A549 (cell line): ENCODE data around the gene NRAP. TPM values are rescaled to one million over a fixed set of nuclear protein-coding genes. Genes with fewer than 3 reads are reported as not detected.

ENCODE experiments used
- ATAC-seq, 2 experiments: fragments of 200-7000 bp in 1 of 2; fragments of >200 bp in 1 of 2; cut with Nextera tagmentation in 1 of 2; cut with Tn5 transposase in 1 of 2; 3 replicates each; pipeline versions ENCODE4 v1.8.0 to v1.9.1; 2018 to 2020; ENCODE audit warnings: mild to moderate bottlenecking in 1 of 2, moderate library complexity in 1 of 2
- CTCF ChIA-PET: fragments of 300-600 bp; sonication (Branson Sonifier 250); formaldehyde crosslinking; extraction: SDS; loops from one replicate; lab custom pipeline; 2021; ENCODE audit warnings: antibody characterized with exemption, inconsistent platforms; lab: Yijun Ruan, JAX
- POLR2A ChIA-PET: fragments of 350-600 bp; formaldehyde crosslinking; extraction: SDS; loops from one replicate; lab custom pipeline; 2021; ENCODE audit warnings: antibody characterized with exemption, inconsistent platforms; lab: Yijun Ruan, JAX
- DNase-seq, 2 experiments: peaks; one replicate each; pipeline versions ENCODE4 v3.0.0 to v3.0.0-alpha.2; 2011 to 2016; ENCODE audit warnings: low read depth in 1 of 2, low spot score in 1 of 2
- FAIRE-seq: peaks from 2 replicates; lab custom pipeline; 2011; peaks lifted over from hg19 to GRCh38; lab: Jason Lieb, UNC
- H3K27ac ChIP-seq, 2 experiments: fragments of >200 bp; sonication (Bioruptor Twin); formaldehyde crosslinking; 3 replicates each; pipeline ENCODE4 v1.5.1; 2016 to 2017
- H3K4me1 ChIP-seq: fragments of >200 bp; sonication (Bioruptor Twin); formaldehyde crosslinking; 3 replicates; pipeline ENCODE4 v1.6.1; 2016
- H3K4me2 ChIP-seq: fragments of >200 bp; sonication (Bioruptor Twin); formaldehyde crosslinking; 3 replicates; pipeline ENCODE4 v1.6.1; 2016
- H3K4me3 ChIP-seq: fragments of >200 bp; sonication (Bioruptor Twin); formaldehyde crosslinking; 3 replicates; pipeline ENCODE4 v1.5.1; 2016
- H3K9me3 ChIP-seq: fragments of >200 bp; sonication (Bioruptor Twin); formaldehyde crosslinking; 3 replicates; pipeline ENCODE4 v1.6.1; 2016
- BCL3 ChIP-seq: fragments of >200 bp; sonication (Bioruptor Twin); formaldehyde crosslinking; IDR thresholded peaks from 3 replicates; pipeline ENCODE4 v1.6.1; 2016
- EHMT2 ChIP-seq: fragments of 200-600 bp; sonication (generic); IDR thresholded peaks from 2 replicates; pipeline ENCODE4 v1.6.1; 2016; ENCODE audit warnings: antibody characterized with exemption, low read depth, mild to moderate bottlenecking, moderate library complexity
- FOSB ChIP-seq: fragments of 250-450 bp; sonication (Bioruptor Pico); IDR thresholded peaks from 2 replicates; pipeline ENCODE4 v1.5.0; 2020; ENCODE audit warnings: mild to moderate bottlenecking, moderate library complexity
- FOSL2 ChIP-seq, 2 experiments: fragments of 450-650 bp in 1 of 2; fragments of >200 bp in 1 of 2; sonication (Bioruptor Twin) in 1 of 2; formaldehyde crosslinking; IDR thresholded peaks; 2 replicates each; pipeline versions ENCODE4 v1.5.0 to v1.6.1; 2016 to 2020; ENCODE audit warnings: mild to moderate bottlenecking in 1 of 2, moderate library complexity in 1 of 2
- HMGXB4 ChIP-seq: fragments of 250-450 bp; sonication (Bioruptor Pico); IDR thresholded peaks from 2 replicates; pipeline ENCODE4 v1.5.0; 2021; ENCODE audit warnings: mild to moderate bottlenecking, moderate library complexity, borderline replicate concordance
- HOXB5 ChIP-seq: fragments of 250-450 bp; sonication (Bioruptor Pico); IDR thresholded peaks from 2 replicates; pipeline ENCODE4 v1.5.0; 2020; ENCODE audit warnings: mild to moderate bottlenecking, moderate library complexity
- KDM1A ChIP-seq: fragments of 200-600 bp; sonication (generic); IDR thresholded peaks from 2 replicates; pipeline ENCODE4 v1.6.1; 2016; ENCODE audit warnings: low read depth, mild to moderate bottlenecking
- MYC ChIP-seq: IDR thresholded peaks from 2 replicates; pipeline ENCODE4 v1.6.1; 2012; ENCODE audit warnings: mild to moderate bottlenecking, inconsistent platforms, low read length, improper control_type of control experiment, borderline replicate concordance
- NPAS2 ChIP-seq: fragments of 250-450 bp; sonication (Bioruptor Pico); IDR thresholded peaks from 2 replicates; pipeline ENCODE4 v1.8.0; 2022; ENCODE audit warnings: mild to moderate bottlenecking, moderate library complexity, borderline replicate concordance
- NR3C1 ChIP-seq: fragments of >200 bp; sonication (Bioruptor Twin); formaldehyde crosslinking; IDR thresholded peaks from 3 replicates; pipeline ENCODE4 v1.6.1; 2017
- RNF2 ChIP-seq: fragments of 200-600 bp; sonication (generic); IDR thresholded peaks from 2 replicates; pipeline ENCODE4 v1.6.1; 2016; ENCODE audit warnings: low read depth, mild to moderate bottlenecking, antibody characterized with exemption, moderate library complexity, borderline replicate concordance
- SREBF2 ChIP-seq: fragments of 450-650 bp; IDR thresholded peaks from 2 replicates; pipeline ENCODE4 v1.6.1; 2014; ENCODE audit warnings: mild to moderate bottlenecking, moderate library complexity
- ZC3H11A ChIP-seq: fragments of 450-650 bp; IDR thresholded peaks from 2 replicates; pipeline ENCODE4 v1.6.1; 2014; ENCODE audit warnings: antibody characterized with exemption, mild to moderate bottlenecking
- WGBS: methylation state at CpG from one replicate; pipeline ENCODE4 v1.1.6; 2017; ENCODE audit errors: missing lambda C conversion rate; 5-methylcytosine and 5-hydroxymethylcytosine counted together
- polyA plus RNA-seq, 4 experiments: library from polyadenylated mRNA; depleted of rRNA in 3 of 4; stranded (reverse); fragments of >200 nt; fragmentation: RNase III in 1 of 4; extraction: RNeasy Plus Mini Kit Qiagen cat#74134 plus additional on column Dnase treatment in 1 of 4; gene quantifications; 2 replicates in 3 of 4; 3 replicates in 1 of 4; pipeline ENCODE4 v1.2.3, GENCODE V29; 2011 to 2017
- TF ChIP-seq, protein P1 (sequence below): fragments of >200 bp; sonication (Bioruptor Twin); formaldehyde crosslinking; IDR thresholded peaks from 3 replicates; pipeline ENCODE4 v1.5.1; 2016
- TF ChIP-seq, protein P2 (sequence below): IDR thresholded peaks from 2 replicates; pipeline ENCODE4 v1.6.1; 2012
- TF ChIP-seq, protein P3 (sequence below): fragments of 200-600 bp; sonication (generic); IDR thresholded peaks from 2 replicates; pipeline ENCODE4 v1.6.1; 2016; ENCODE audit warnings: antibody characterized with exemption, mild to moderate bottlenecking, moderate library complexity

Gene NRAP
- polyA plus RNA-seq, 2 of the 4 experiments (the other 2 are of a cell fraction) = not detected

DNA sequence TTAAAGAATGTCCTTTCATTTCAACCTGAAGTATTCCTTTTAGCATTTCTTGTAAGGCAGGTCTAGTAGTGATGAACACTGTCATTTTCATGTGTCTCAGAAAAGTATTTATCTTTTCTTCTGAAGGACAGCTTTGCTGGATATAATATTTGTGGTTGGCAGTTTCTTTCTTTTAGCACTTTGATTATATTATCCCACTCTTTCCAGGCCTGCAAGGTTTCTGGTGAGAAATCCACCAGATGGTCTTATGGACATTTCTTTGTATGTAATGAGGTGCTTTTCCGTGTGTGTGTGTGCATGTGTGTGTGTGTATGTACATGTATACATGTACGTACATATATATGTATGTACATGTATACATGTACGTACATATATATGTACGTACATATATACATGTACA is 23.2 kb upstream of the NRAP start:
- peaks cover 13% of the 10 kb centered on the region; the same call in 2 of the 3 replicates for H3K9me3 ChIP-seq
- H3K27ac ChIP-seq = no peak overlapping the region
- ChIA-PET CTCF (no interaction called here), POLR2A (no interaction called here)
- WGBS = 80% methylated on average over 4 of the region's 4 CpGs
- no peak for TF ChIP-seq ZC3H11A
- no peak for TF ChIP-seq FOSB
- TF ChIP-seq MYC = no peak
- TF ChIP-seq, protein P1, sequence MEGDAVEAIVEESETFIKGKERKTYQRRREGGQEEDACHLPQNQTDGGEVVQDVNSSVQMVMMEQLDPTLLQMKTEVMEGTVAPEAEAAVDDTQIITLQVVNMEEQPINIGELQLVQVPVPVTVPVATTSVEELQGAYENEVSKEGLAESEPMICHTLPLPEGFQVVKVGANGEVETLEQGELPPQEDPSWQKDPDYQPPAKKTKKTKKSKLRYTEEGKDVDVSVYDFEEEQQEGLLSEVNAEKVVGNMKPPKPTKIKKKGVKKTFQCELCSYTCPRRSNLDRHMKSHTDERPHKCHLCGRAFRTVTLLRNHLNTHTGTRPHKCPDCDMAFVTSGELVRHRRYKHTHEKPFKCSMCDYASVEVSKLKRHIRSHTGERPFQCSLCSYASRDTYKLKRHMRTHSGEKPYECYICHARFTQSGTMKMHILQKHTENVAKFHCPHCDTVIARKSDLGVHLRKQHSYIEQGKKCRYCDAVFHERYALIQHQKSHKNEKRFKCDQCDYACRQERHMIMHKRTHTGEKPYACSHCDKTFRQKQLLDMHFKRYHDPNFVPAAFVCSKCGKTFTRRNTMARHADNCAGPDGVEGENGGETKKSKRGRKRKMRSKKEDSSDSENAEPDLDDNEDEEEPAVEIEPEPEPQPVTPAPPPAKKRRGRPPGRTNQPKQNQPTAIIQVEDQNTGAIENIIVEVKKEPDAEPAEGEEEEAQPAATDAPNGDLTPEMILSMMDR = no peak
- TF ChIP-seq SREBF2 = no peak
- TF ChIP-seq HOXB5 = no peak
- TF ChIP-seq FOSL2 (IDR thresholded peaks at IDR 0.05) = no peak
- TF ChIP-seq FOSL2 (CRISPR knock-in tag; IDR thresholded peaks at IDR 0.05) = no peak
- no peak for TF ChIP-seq NPAS2 (CRISPR knock-in tag)
- TF ChIP-seq BCL3 = no peak
- no peak for TF ChIP-seq HMGXB4
- H3K4me3 ChIP-seq = no peak overlapping the region
- no peaks in the 10 kb centered on the region; the same call in 2 of the 3 replicates for H3K4me1 ChIP-seq
- H3K4me2 ChIP-seq = no peak overlapping the region
- no peak for DNase-seq
- ATAC-seq = no peak
- no peak for FAIRE-seq

- no peak overlapping the region for H3K27ac ChIP-seq
- CTCF ChIA-PET = no interaction called here
- WGBS = 95% methylated on average over 3 of the region's 3 CpGs
- TF ChIP-seq RNF2 (no peak), EHMT2 (no peak), KDM1A (no peak), SREBF2 (no peak), NR3C1 (no peak)
- TF ChIP-seq, protein P2, sequence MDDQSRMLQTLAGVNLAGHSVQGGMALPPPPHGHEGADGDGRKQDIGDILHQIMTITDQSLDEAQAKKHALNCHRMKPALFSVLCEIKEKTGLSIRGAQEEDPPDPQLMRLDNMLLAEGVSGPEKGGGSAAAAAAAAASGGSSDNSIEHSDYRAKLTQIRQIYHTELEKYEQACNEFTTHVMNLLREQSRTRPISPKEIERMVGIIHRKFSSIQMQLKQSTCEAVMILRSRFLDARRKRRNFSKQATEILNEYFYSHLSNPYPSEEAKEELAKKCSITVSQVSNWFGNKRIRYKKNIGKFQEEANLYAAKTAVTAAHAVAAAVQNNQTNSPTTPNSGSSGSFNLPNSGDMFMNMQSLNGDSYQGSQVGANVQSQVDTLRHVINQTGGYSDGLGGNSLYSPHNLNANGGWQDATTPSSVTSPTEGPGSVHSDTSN = no peak
- TF ChIP-seq, protein P3, sequence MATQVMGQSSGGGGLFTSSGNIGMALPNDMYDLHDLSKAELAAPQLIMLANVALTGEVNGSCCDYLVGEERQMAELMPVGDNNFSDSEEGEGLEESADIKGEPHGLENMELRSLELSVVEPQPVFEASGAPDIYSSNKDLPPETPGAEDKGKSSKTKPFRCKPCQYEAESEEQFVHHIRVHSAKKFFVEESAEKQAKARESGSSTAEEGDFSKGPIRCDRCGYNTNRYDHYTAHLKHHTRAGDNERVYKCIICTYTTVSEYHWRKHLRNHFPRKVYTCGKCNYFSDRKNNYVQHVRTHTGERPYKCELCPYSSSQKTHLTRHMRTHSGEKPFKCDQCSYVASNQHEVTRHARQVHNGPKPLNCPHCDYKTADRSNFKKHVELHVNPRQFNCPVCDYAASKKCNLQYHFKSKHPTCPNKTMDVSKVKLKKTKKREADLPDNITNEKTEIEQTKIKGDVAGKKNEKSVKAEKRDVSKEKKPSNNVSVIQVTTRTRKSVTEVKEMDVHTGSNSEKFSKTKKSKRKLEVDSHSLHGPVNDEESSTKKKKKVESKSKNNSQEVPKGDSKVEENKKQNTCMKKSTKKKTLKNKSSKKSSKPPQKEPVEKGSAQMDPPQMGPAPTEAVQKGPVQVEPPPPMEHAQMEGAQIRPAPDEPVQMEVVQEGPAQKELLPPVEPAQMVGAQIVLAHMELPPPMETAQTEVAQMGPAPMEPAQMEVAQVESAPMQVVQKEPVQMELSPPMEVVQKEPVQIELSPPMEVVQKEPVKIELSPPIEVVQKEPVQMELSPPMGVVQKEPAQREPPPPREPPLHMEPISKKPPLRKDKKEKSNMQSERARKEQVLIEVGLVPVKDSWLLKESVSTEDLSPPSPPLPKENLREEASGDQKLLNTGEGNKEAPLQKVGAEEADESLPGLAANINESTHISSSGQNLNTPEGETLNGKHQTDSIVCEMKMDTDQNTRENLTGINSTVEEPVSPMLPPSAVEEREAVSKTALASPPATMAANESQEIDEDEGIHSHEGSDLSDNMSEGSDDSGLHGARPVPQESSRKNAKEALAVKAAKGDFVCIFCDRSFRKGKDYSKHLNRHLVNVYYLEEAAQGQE = no peak
- no peak overlapping the region for H3K4me3 ChIP-seq
- no peak for DNase-seq
- 0 out of 3 replicates have a peak, but pooled peaks cover 10% of the 10 kb centered on the region for H3K9me3 ChIP-seq
- no peak for FAIRE-seq
- peaks cover 10% of the 10 kb centered on the region for H3K4me1 ChIP-seq
- POLR2A ChIA-PET = no interaction called here
- H3K4me2 ChIP-seq = no peak overlapping the region
- no peak for ATAC-seq
These were observed 22.2 kb upstream of the NRAP start for GRCh38 chr10:113686028-113686427.
